ENCODE results near the gene CPPED1.

CPPED1 gene

DNA sequence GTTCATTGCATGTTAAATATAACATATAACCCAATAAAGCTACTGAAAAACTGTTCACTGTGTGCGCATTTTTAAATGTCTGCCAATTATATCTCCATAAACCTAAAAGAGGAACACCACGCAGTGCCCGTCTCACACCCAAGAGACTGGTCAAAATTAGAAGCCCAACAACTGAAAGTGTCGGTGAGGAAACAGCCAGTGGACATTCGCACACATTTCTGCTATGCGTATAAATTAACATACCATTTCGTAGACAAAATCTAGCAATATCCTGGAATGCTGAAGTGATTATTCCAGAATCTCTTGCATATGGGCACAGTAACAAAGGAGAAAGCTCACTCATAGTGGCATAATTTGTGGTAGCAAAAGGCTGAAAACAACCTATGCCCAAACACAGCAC is 55.9 kb downstream of the CPPED1 start:
- TF ChIP-seq, protein P1, sequence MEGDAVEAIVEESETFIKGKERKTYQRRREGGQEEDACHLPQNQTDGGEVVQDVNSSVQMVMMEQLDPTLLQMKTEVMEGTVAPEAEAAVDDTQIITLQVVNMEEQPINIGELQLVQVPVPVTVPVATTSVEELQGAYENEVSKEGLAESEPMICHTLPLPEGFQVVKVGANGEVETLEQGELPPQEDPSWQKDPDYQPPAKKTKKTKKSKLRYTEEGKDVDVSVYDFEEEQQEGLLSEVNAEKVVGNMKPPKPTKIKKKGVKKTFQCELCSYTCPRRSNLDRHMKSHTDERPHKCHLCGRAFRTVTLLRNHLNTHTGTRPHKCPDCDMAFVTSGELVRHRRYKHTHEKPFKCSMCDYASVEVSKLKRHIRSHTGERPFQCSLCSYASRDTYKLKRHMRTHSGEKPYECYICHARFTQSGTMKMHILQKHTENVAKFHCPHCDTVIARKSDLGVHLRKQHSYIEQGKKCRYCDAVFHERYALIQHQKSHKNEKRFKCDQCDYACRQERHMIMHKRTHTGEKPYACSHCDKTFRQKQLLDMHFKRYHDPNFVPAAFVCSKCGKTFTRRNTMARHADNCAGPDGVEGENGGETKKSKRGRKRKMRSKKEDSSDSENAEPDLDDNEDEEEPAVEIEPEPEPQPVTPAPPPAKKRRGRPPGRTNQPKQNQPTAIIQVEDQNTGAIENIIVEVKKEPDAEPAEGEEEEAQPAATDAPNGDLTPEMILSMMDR (conservative IDR thresholded peaks at IDR 0.05; ENCODE audit: low read depth, low read length), result no peak
- DNase-seq (ENCODE audit: low read depth), result no peak
- no peak overlapping the region for H3K4me3 ChIP-seq (ENCODE audit: low read depth, low read length)

- no peak for DNase-seq (ENCODE audit: low read depth)
- no peak overlapping the region for H3K4me3 ChIP-seq (ENCODE audit: low read depth, low read length)
- TF ChIP-seq, protein P1 (conservative IDR thresholded peaks at IDR 0.05; ENCODE audit: low read depth, low read length), result no peak
Observed at GRCh38 chr16:12747261-12747660, 56.4 kb downstream of the CPPED1 start.

GRCh38 chr16:12744860-12745259 is 58.8 kb downstream of the CPPED1 start:
- TF ChIP-seq, protein P1 (conservative IDR thresholded peaks at IDR 0.05; ENCODE audit: low read depth, low read length), result no peak
- H3K4me3 ChIP-seq (ENCODE audit: low read depth, low read length), result no peak overlapping the region
- DNase-seq (ENCODE audit: low read depth), result no peak

DNA sequence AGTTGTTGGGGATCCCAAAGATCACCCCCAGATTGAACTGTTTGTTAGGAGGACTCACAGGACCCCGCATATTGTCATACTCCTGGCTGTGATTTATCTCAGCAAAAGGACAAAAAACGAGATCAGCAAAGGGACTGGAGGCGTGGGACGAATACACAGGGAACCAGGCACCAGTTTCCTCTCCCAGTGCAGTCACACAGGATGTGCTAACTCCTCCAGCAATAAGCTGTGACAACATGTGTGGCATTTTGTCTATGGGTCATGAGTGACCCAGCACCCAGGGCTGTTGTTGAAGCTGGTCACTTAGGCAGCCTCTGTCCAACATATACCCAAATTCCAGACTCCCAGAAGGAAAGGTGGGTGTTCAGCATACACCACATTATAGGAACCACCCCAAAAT is 60.9 kb downstream of the CPPED1 start:
- TF ChIP-seq, protein P1 (conservative IDR thresholded peaks at IDR 0.05; ENCODE audit: low read depth, low read length), result no peak
- H3K4me3 ChIP-seq (ENCODE audit: low read depth, low read length), result no peak overlapping the region
- DNase-seq (ENCODE audit: low read depth), result no peak

GRCh38 chr16:12740986-12741610 is 62.6 kb downstream of the CPPED1 start:
- H3K4me3 ChIP-seq (ENCODE audit: low read depth, low read length), result no peak overlapping the region
- TF ChIP-seq, protein P1 (conservative IDR thresholded peaks at IDR 0.05; ENCODE audit: low read depth, low read length), result no peak
- no peak for DNase-seq (ENCODE audit: low read depth)

GRCh38 chr16:12739738-12740137 is 63.9 kb downstream of the CPPED1 start:
- DNase-seq (ENCODE audit: low read depth), result no peak
- TF ChIP-seq, protein P1 (conservative IDR thresholded peaks at IDR 0.05; ENCODE audit: low read depth, low read length), result no peak
- H3K4me3 ChIP-seq (ENCODE audit: low read depth, low read length), result no peak overlapping the region

DNA sequence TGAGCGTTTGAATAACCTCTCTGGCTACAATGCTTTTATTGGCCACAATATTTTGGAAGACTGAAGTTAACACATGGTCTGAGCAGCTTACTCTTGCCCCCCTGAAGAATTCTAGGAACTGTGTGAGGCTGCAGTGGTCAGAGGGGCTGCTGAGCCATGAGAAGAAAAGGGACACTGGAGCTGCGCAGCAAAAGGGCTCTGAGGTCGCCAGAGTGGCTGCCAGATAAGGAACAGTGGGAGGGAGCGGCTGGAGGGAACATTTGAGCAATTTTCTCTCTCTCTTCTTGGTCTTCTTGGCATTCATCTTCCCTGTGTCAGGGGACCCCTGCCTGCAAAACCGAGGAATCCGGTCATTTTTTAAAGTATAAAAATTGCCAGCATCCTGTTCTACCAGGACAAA is 66.1 kb downstream of the CPPED1 start:
- no peak for DNase-seq (ENCODE audit: low read depth)
- TF ChIP-seq, protein P1 (conservative IDR thresholded peaks at IDR 0.05; ENCODE audit: low read depth, low read length), result no peak
- H3K4me3 ChIP-seq (ENCODE audit: low read depth, low read length), result no peak overlapping the region
